ENCODE results near the gene ZXDC. TPM values are rescaled to one million over a fixed set of nuclear protein-coding genes. Genes with fewer than 3 reads are reported as not detected.
A peak's percentile ranks its signal among the peaks of the same experiment; 100 is the strongest.

ZXDC gene
- total RNA-seq, 1 experiment from 2014 or later: 37.2 TPM

- H3K36me3 Mint-ChIP-seq (ENCODE audit: insufficient read depth, unreplicated experiment): peaks cover 70% of the 10 kb centered on the region
- peak; percentile 20 for DNase-seq (ENCODE audit: unreplicated experiment)
- POLR2A ChIA-PET: no interaction called here
- BruUV-seq (replicated peaks): no TSS peak
- CTCF ChIA-PET: no interaction called here
- peaks cover 20% of the 10 kb centered on the region for H3K4me1 Mint-ChIP-seq (ENCODE audit: insufficient read depth, unreplicated experiment)
- intact Hi-C loops (cut with micrococcal nuclease): no loop called here
- no peaks in the 10 kb centered on the region for H3K9me3 Mint-ChIP-seq (ENCODE audit: unreplicated experiment)
- TF ChIP-seq, protein P1, sequence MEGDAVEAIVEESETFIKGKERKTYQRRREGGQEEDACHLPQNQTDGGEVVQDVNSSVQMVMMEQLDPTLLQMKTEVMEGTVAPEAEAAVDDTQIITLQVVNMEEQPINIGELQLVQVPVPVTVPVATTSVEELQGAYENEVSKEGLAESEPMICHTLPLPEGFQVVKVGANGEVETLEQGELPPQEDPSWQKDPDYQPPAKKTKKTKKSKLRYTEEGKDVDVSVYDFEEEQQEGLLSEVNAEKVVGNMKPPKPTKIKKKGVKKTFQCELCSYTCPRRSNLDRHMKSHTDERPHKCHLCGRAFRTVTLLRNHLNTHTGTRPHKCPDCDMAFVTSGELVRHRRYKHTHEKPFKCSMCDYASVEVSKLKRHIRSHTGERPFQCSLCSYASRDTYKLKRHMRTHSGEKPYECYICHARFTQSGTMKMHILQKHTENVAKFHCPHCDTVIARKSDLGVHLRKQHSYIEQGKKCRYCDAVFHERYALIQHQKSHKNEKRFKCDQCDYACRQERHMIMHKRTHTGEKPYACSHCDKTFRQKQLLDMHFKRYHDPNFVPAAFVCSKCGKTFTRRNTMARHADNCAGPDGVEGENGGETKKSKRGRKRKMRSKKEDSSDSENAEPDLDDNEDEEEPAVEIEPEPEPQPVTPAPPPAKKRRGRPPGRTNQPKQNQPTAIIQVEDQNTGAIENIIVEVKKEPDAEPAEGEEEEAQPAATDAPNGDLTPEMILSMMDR (IDR thresholded peaks at IDR 0.05; ENCODE audit: unreplicated experiment): no peak
- H3K27me3 Mint-ChIP-seq (ENCODE audit: insufficient read depth, unreplicated experiment): no peaks in the 10 kb centered on the region
- H3K27ac Mint-ChIP-seq (ENCODE audit: low read depth, unreplicated experiment): no peak overlapping the region
- no peak overlapping the region for H3K4me3 Mint-ChIP-seq (ENCODE audit: unreplicated experiment)
These were observed 7.4 kb downstream of the ZXDC start for GRCh38 chr3:126468028-126468891.

GRCh38 chr3:126467611-126467955, 8.1 kb downstream of the ZXDC start:
- CTCF ChIA-PET: no interaction called here
- no peak overlapping the region for H3K27ac Mint-ChIP-seq (ENCODE audit: low read depth, unreplicated experiment)
- peaks cover 77% of the 10 kb centered on the region for H3K36me3 Mint-ChIP-seq (ENCODE audit: insufficient read depth, unreplicated experiment)
- POLR2A ChIA-PET: no interaction called here
- BruUV-seq (replicated peaks): no TSS peak
- no peak overlapping the region for H3K4me3 Mint-ChIP-seq (ENCODE audit: unreplicated experiment)
- DNase-seq (ENCODE audit: unreplicated experiment): no peak
- TF ChIP-seq, protein P1 (IDR thresholded peaks at IDR 0.05; ENCODE audit: unreplicated experiment): no peak
- no peaks in the 10 kb centered on the region for H3K9me3 Mint-ChIP-seq (ENCODE audit: unreplicated experiment)
- intact Hi-C loops (cut with micrococcal nuclease): no loop called here
- peaks cover 14% of the 10 kb centered on the region for H3K4me1 Mint-ChIP-seq (ENCODE audit: insufficient read depth, unreplicated experiment)
- H3K27me3 Mint-ChIP-seq (ENCODE audit: insufficient read depth, unreplicated experiment): no peaks in the 10 kb centered on the region

DNA sequence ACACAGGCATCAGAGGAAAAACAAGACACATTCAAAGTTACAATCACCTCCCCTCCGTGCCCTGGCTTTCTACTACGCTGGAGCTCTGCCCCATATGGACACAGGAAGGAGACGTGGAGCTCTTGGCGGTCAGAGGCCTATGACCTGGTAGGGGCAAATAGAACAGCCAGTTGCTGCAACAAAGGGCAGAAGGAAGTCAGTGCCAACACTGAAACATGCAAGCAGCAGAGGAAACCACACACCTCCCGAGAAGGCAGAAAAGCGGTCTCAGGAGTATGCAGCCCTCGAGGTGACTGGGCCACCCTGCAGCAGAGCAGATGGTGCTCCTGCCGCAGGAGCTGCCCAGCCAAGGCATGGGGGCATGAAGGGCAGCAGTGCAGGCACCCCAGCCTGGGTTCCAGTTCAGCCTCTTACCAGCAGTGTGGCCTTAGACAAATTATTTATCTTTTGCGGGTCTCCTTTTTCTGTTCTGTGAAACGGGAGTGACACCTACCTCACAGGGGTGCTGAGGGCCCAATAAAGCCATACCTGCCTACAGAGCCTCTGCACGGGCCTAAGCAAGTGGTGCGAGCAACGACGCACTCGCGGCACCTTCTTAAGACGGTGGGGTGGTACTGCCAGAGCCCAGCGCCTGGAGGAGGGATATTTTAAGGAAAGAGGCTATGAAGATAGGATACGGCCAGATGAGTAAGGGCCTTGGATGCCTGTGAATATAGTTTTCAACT, 8.6 kb downstream of the ZXDC start:
- H3K4me3 Mint-ChIP-seq (ENCODE audit: unreplicated experiment): no peak overlapping the region
- H3K9me3 Mint-ChIP-seq (ENCODE audit: unreplicated experiment): no peaks in the 10 kb centered on the region
- H3K27ac Mint-ChIP-seq (ENCODE audit: low read depth, unreplicated experiment): no peak overlapping the region
- DNase-seq (ENCODE audit: unreplicated experiment): no peak
- H3K36me3 Mint-ChIP-seq (ENCODE audit: insufficient read depth, unreplicated experiment): peaks cover 81% of the 10 kb centered on the region
- peaks cover 9% of the 10 kb centered on the region for H3K4me1 Mint-ChIP-seq (ENCODE audit: insufficient read depth, unreplicated experiment)
- TF ChIP-seq, protein P1 (IDR thresholded peaks at IDR 0.05; ENCODE audit: unreplicated experiment): no peak
- no peaks in the 10 kb centered on the region for H3K27me3 Mint-ChIP-seq (ENCODE audit: insufficient read depth, unreplicated experiment)
- CTCF ChIA-PET: no interaction called here
- intact Hi-C loops (cut with micrococcal nuclease): no loop called here
- BruUV-seq (replicated peaks): no TSS peak
- POLR2A ChIA-PET: no interaction called here

- DNase-seq (ENCODE audit: unreplicated experiment): no peak
- H3K4me3 Mint-ChIP-seq (ENCODE audit: unreplicated experiment): no peak overlapping the region
- ChIA-PET CTCF (interaction anchor here (0.6 kb wide), 1 partner anchor 422 kb away, joined by 5 read pairs; no protein-coding TSS in a partner anchor), POLR2A (no interaction called here)
- intact Hi-C loops (cut with micrococcal nuclease): no loop called here
- H3K4me1 Mint-ChIP-seq (ENCODE audit: insufficient read depth, unreplicated experiment): peaks cover 9% of the 10 kb centered on the region
- H3K9me3 Mint-ChIP-seq (ENCODE audit: unreplicated experiment): no peaks in the 10 kb centered on the region
- H3K27me3 Mint-ChIP-seq (ENCODE audit: insufficient read depth, unreplicated experiment): no peaks in the 10 kb centered on the region
- H3K36me3 Mint-ChIP-seq (ENCODE audit: insufficient read depth, unreplicated experiment): peaks cover 83% of the 10 kb centered on the region
- BruUV-seq (replicated peaks): no TSS peak
- TF ChIP-seq, protein P1 (IDR thresholded peaks at IDR 0.05; ENCODE audit: unreplicated experiment): no peak
- H3K27ac Mint-ChIP-seq (ENCODE audit: low read depth, unreplicated experiment): no peak overlapping the region
These were observed 9.7 kb downstream of the ZXDC start for GRCh38 chr3:126465928-126466544.

Data from MCF 10A (cell line).